K562 (cell line): ENCODE results near the gene CARMIL3.
"Not testable (repeated sequence)": the region's sequence is repeated elsewhere in the genome, so short reads cannot be mapped to it uniquely, and the experiment has no call there.

Experiments used
- BRCA1 ChIP-seq, 2 experiments: fragments of 450-650 bp in 1 of 2; sonication (generic) in 1 of 2; formaldehyde crosslinking in 1 of 2; IDR thresholded peaks; 2 replicates each; pipeline versions ENCODE4 v1.5.0 to v1.6.1; 2017 to 2020; ENCODE audit warnings: mild to moderate bottlenecking in 1 of 2, missing genetic modification reagents in 1 of 2
- CCAR2 ChIP-seq: fragments of 200-400 bp; formaldehyde crosslinking; IDR thresholded peaks from 2 replicates; pipeline ENCODE4 v1.6.1; 2017; ENCODE audit warnings: mild to moderate bottlenecking, low read depth, low read length
- GATA2 ChIP-seq: sonication (generic); formaldehyde crosslinking; IDR thresholded peaks from 2 replicates; pipeline ENCODE4 v1.4.0; 2020; ENCODE audit warnings: mild to moderate bottlenecking, missing genetic modification reagents
- HMGN3 ChIP-seq: IDR thresholded peaks from 2 replicates; pipeline ENCODE4 v1.6.1; 2011; ENCODE audit warnings: borderline replicate concordance, low read depth, mild to moderate bottlenecking, mixed read lengths, low read length; ENCODE audit not compliant: insufficient read length; ENCODE audit errors: extremely low read depth
- IRF2 ChIP-seq: sonication (generic); formaldehyde crosslinking; IDR thresholded peaks from 2 replicates; pipeline ENCODE4 v1.8.1; 2022; ENCODE audit warnings: mild to moderate bottlenecking, missing genetic modification reagents
- LEF1 ChIP-seq: fragments of 450-650 bp; IDR thresholded peaks from 2 replicates; pipeline ENCODE4 v1.6.1; 2016; ENCODE audit warnings: mild to moderate bottlenecking
- POLR2A ChIP-seq: fragments of 450-650 bp; conservative IDR thresholded peaks from 2 replicates; pipeline ENCODE4 v1.6.1; 2016
- SAFB2 ChIP-seq: fragments of 200-400 bp; formaldehyde crosslinking; IDR thresholded peaks from 2 replicates; pipeline ENCODE4 v1.6.1; 2018; ENCODE audit warnings: borderline replicate concordance, low read length, low read depth, moderate library complexity; ENCODE audit not compliant: severe bottlenecking
- TF ChIP-seq, protein P1 (sequence below), 2 experiments: fragments of 450-650 bp; formaldehyde crosslinking in 1 of 2; IDR thresholded peaks; 2 replicates each; pipeline versions ENCODE4 v1.4.0 to v1.6.1; 2014 to 2020; ENCODE audit warnings: mild to moderate bottlenecking in 2 of 2, borderline replicate concordance in 1 of 2, low read depth in 1 of 2

DNA sequence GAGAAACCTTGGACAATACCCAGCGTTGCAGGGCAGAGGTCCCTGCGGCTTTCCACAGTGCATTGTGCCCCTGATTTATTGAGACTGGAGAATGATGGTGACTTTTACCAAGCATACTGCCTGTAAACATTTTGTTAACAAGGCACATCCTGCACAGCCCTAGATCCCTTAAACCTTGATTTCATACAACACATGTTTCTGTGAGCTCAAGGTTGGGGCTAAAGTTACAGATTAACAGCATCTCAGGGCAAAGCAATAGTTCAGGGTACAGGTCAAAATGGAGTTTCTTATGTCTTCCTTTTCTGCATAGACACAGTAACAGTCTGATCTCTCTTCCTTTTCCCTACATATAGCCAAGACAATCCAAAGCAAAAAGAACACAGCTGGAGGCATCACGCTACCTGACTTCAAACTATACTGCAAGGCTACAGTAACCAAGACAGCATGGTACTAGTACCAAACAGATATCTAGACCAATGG is 26.8 kb upstream of the CARMIL3 start:
- not testable (repeated sequence) for TF ChIP-seq SAFB2; POLR2A; HMGN3; CCAR2; LEF1; BRCA1 (IDR thresholded peaks at IDR 0.05); BRCA1 (CRISPR knock-in tag; IDR thresholded peaks at IDR 0.05); GATA2 (CRISPR knock-in tag); IRF2
- TF ChIP-seq, protein P1, sequence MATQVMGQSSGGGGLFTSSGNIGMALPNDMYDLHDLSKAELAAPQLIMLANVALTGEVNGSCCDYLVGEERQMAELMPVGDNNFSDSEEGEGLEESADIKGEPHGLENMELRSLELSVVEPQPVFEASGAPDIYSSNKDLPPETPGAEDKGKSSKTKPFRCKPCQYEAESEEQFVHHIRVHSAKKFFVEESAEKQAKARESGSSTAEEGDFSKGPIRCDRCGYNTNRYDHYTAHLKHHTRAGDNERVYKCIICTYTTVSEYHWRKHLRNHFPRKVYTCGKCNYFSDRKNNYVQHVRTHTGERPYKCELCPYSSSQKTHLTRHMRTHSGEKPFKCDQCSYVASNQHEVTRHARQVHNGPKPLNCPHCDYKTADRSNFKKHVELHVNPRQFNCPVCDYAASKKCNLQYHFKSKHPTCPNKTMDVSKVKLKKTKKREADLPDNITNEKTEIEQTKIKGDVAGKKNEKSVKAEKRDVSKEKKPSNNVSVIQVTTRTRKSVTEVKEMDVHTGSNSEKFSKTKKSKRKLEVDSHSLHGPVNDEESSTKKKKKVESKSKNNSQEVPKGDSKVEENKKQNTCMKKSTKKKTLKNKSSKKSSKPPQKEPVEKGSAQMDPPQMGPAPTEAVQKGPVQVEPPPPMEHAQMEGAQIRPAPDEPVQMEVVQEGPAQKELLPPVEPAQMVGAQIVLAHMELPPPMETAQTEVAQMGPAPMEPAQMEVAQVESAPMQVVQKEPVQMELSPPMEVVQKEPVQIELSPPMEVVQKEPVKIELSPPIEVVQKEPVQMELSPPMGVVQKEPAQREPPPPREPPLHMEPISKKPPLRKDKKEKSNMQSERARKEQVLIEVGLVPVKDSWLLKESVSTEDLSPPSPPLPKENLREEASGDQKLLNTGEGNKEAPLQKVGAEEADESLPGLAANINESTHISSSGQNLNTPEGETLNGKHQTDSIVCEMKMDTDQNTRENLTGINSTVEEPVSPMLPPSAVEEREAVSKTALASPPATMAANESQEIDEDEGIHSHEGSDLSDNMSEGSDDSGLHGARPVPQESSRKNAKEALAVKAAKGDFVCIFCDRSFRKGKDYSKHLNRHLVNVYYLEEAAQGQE (IDR thresholded peaks at IDR 0.05; ENCODE audit: borderline replicate concordance), result not testable (repeated sequence)
- TF ChIP-seq, protein P1 (CRISPR knock-in tag; IDR thresholded peaks at IDR 0.05; ENCODE audit: low read depth), result not testable (repeated sequence)
